HepG2 (cell line): Measurements from ENCODE around the gene ARTN. TPM values are rescaled to one million over a fixed set of nuclear protein-coding genes. Genes with fewer than 3 reads are reported as not detected.

ENCODE experiments used
- ELF1 ChIP-seq: sonication (generic); formaldehyde crosslinking; IDR thresholded peaks from 2 replicates; pipeline ENCODE4 v1.4.0; 2020; ENCODE audit warnings: missing genetic modification reagents
- IRX3 ChIP-seq: sonication (generic); formaldehyde crosslinking; IDR thresholded peaks from 2 replicates; pipeline ENCODE4 v1.8.1; 2023; ENCODE audit warnings: mild to moderate bottlenecking, low read depth, missing genetic modification reagents, borderline replicate concordance
- MAZ ChIP-seq, 2 experiments: sonication (generic) in 1 of 2; formaldehyde crosslinking in 1 of 2; IDR thresholded peaks; 2 replicates each; pipeline versions ENCODE4 v1.5.0 to v1.6.1; 2012 to 2020; ENCODE audit warnings: low read depth in 2 of 2, mild to moderate bottlenecking in 2 of 2, borderline replicate concordance in 1 of 2, improper control_type of control experiment in 1 of 2, low read length in 1 of 2, missing genetic modification reagents in 1 of 2, moderate library complexity in 1 of 2
- MXD4 ChIP-seq: IDR thresholded peaks from 2 replicates; pipeline ENCODE4 v1.6.1; 2016; ENCODE audit warnings: mild to moderate bottlenecking, missing biosample characterization, missing genetic modification reagents
- MYNN ChIP-seq: sonication (generic); formaldehyde crosslinking; IDR thresholded peaks from 2 replicates; pipeline ENCODE4 v1.4.0; 2020; ENCODE audit warnings: mild to moderate bottlenecking, low read depth, missing genetic modification reagents
- NFE2L2 ChIP-seq: fragments of 150-350 bp; IDR thresholded peaks from 2 replicates; pipeline ENCODE4 v1.6.1; 2014; ENCODE audit warnings: low read length
- RFX3 ChIP-seq: IDR thresholded peaks from 2 replicates; pipeline ENCODE4 v1.6.1; 2016; ENCODE audit warnings: missing biosample characterization, missing genetic modification reagents
- RXRB ChIP-seq: IDR thresholded peaks from 2 replicates; pipeline ENCODE4 v1.6.1; 2016; ENCODE audit warnings: borderline replicate concordance, missing genetic modification reagents, missing compliant biosample characterization
- SATB2 ChIP-seq: sonication (generic); formaldehyde crosslinking; IDR thresholded peaks from 2 replicates; pipeline ENCODE4 v1.5.0; 2020; ENCODE audit warnings: missing genetic modification reagents
- SMC3 ChIP-seq: IDR thresholded peaks from 2 replicates; pipeline ENCODE4 v1.6.1; 2011; ENCODE audit warnings: low read length, improper control_type of control experiment
- XRCC5 ChIP-seq: fragments of 200-400 bp; formaldehyde crosslinking; optimal IDR thresholded peaks from 2 replicates; pipeline ENCODE3; 2017; ENCODE audit warnings: mild to moderate bottlenecking, low read length
- YY1 ChIP-seq: IDR thresholded peaks from 2 replicates; pipeline ENCODE4 v1.6.1; 2011; ENCODE audit warnings: low read length, low read depth, moderate library complexity, mild to moderate bottlenecking; ENCODE audit not compliant: insufficient read depth, insufficient replicate concordance
- ZNF12 ChIP-seq: sonication (generic); formaldehyde crosslinking; IDR thresholded peaks from 2 replicates; pipeline ENCODE4 v1.5.0; 2020; ENCODE audit warnings: missing genetic modification reagents
- ZNF296 ChIP-seq: sonication (generic); formaldehyde crosslinking; conservative IDR thresholded peaks from 2 replicates; pipeline ENCODE4 v1.5.0; 2020; ENCODE audit warnings: mild to moderate bottlenecking, missing genetic modification reagents
- ZNF382 ChIP-seq: sonication (generic); formaldehyde crosslinking; IDR thresholded peaks from 2 replicates; pipeline ENCODE4 v1.5.0; 2020; ENCODE audit warnings: missing genetic modification reagents, mild to moderate bottlenecking, borderline replicate concordance
- ZNF607 ChIP-seq: sonication (generic); formaldehyde crosslinking; IDR thresholded peaks from 2 replicates; pipeline ENCODE4 v1.5.1; 2020; ENCODE audit warnings: missing genetic modification reagents, mild to moderate bottlenecking, borderline replicate concordance
- polyA plus RNA-seq, 8 experiments: library from polyadenylated mRNA; depleted of rRNA in 3 of 8; stranded (reverse) in 7 of 8; unstranded in 1 of 8; fragments of >200 nt; fragmentation: Illumina TruSeq in 4 of 8; extraction: Trizol in 4 of 8; gene quantifications; 2 replicates each; pipeline versions ENCODE4 v1.2.1 to v1.2.3, GENCODE V29; 2011 to 2016; ENCODE audit warnings: low read depth in 4 of 8, missing spikeins in 1 of 8, mixed read lengths in 1 of 8; ENCODE audit not compliant: insufficient read depth in 1 of 8
- total RNA-seq, 5 experiments: library from RNA; depleted of rRNA; stranded (reverse); fragments of >200 nt; fragmentation: Illumina TruSeq; extraction: Trizol; gene quantifications; 2 replicates each; pipeline ENCODE4 v1.2.3, GENCODE V29; 2016; ENCODE audit warnings: low read depth in 1 of 5
- TF ChIP-seq, protein P1 (sequence below): sonication (generic); formaldehyde crosslinking; IDR thresholded peaks from 2 replicates; pipeline ENCODE4 v1.5.1; 2020; ENCODE audit warnings: missing genetic modification reagents, mild to moderate bottlenecking, borderline replicate concordance
- TF ChIP-seq, protein P2 (sequence below): IDR thresholded peaks from 2 replicates; pipeline ENCODE4 v1.6.1; 2016
- TF ChIP-seq, protein P3 (sequence below): sonication (generic); formaldehyde crosslinking; IDR thresholded peaks from 2 replicates; pipeline ENCODE4 v1.8.1; 2022; ENCODE audit warnings: low read depth, mild to moderate bottlenecking, missing genetic modification reagents
- TF ChIP-seq, protein P4 (sequence below): sonication (generic); formaldehyde crosslinking; IDR thresholded peaks from 2 replicates; pipeline ENCODE4 v1.8.1; 2023; ENCODE audit warnings: missing genetic modification reagents, inconsistent platforms, borderline replicate concordance
- TF ChIP-seq, protein P5 (sequence below): sonication (generic); formaldehyde crosslinking; IDR thresholded peaks from 2 replicates; pipeline ENCODE4 v1.5.0; 2020; ENCODE audit warnings: mild to moderate bottlenecking, low read depth, missing genetic modification reagents, borderline replicate concordance

The ARTN gene
- total and polyA plus RNA-seq, 2 of the 13 experiments (the other 11 are each of a cell fraction or from before 2014, with no cell fraction given) = 0.11 to 0.62 TPM

DNA sequence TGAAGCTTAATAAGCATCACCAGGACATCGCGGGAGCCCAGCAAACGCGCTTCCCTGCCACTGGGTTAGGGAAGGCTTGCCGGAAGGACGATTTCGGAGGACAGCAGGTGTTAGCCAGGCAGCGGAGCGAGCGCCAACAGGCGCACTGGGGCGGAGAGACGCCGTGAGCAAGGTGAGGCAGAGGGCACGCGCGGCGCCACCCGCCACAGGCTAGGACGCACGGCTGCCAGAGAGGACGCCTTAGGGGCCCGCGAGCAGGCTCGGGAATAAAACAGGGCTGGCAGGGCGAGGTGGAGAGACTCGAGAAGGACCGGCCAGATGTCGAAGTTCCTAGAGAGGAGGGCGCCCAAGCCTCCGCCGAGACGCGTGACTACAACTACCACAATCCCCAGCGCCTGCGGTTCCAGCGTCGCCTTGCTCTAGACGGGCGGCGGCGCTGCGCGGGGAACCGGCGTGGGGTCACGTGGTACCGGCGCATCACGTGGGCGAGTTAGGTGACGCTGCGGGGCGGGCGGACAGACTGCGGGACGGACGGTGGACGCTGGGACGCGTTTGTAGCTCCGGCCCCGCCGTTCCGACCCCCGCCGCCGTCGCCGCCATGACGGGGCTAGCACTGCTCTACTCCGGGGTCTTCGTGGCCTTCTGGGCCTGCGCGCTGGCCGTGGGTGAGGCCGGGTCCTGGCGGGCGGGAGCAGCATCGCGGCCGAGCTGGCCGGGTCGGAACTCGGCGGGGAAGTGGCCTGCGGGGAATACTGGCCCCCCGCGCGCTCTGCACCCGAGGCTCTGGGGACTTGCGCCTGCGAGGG, 41.0 kb downstream of the ARTN start, which contains the start of gene ATP6V0B (continued):
- TF ChIP-seq, protein P1, sequence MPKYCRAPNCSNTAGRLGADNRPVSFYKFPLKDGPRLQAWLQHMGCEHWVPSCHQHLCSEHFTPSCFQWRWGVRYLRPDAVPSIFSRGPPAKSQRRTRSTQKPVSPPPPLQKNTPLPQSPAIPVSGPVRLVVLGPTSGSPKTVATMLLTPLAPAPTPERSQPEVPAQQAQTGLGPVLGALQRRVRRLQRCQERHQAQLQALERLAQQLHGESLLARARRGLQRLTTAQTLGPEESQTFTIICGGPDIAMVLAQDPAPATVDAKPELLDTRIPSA (CRISPR knock-in tag) = peak; percentile 85; the same call in 1 of the 2 replicates
- 0 out of 2 replicates have a peak, but pooled peaks have one; percentile 24 for TF ChIP-seq ZNF12 (CRISPR knock-in tag)
- TF ChIP-seq, protein P2, sequence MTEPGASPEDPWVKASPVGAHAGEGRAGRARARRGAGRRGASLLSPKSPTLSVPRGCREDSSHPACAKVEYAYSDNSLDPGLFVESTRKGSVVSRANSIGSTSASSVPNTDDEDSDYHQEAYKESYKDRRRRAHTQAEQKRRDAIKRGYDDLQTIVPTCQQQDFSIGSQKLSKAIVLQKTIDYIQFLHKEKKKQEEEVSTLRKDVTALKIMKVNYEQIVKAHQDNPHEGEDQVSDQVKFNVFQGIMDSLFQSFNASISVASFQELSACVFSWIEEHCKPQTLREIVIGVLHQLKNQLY (CRISPR knock-in tag) = no peak; the same call in 1 of the 2 replicates
- TF ChIP-seq RFX3 (CRISPR knock-in tag) = no peak
- TF ChIP-seq ELF1 (CRISPR knock-in tag) = peak; percentile 60
- TF ChIP-seq, protein P3, sequence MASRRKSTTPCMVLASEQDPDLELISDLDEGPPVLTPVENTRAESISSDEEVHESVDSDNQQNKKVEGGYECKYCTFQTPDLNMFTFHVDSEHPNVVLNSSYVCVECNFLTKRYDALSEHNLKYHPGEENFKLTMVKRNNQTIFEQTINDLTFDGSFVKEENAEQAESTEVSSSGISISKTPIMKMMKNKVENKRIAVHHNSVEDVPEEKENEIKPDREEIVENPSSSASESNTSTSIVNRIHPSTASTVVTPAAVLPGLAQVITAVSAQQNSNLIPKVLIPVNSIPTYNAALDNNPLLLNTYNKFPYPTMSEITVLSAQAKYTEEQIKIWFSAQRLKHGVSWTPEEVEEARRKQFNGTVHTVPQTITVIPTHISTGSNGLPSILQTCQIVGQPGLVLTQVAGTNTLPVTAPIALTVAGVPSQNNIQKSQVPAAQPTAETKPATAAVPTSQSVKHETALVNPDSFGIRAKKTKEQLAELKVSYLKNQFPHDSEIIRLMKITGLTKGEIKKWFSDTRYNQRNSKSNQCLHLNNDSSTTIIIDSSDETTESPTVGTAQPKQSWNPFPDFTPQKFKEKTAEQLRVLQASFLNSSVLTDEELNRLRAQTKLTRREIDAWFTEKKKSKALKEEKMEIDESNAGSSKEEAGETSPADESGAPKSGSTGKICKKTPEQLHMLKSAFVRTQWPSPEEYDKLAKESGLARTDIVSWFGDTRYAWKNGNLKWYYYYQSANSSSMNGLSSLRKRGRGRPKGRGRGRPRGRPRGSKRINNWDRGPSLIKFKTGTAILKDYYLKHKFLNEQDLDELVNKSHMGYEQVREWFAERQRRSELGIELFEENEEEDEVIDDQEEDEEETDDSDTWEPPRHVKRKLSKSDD = peak; percentile 76
- TF ChIP-seq XRCC5 = peak; percentile 13
- TF ChIP-seq MXD4 (CRISPR knock-in tag) = peak; percentile 84
- TF ChIP-seq MAZ (IDR thresholded peaks at IDR 0.05; ENCODE audit: borderline replicate concordance, low read depth, low read length) = peak; percentile 54; the same call in 1 of the 2 replicates
- TF ChIP-seq MAZ (CRISPR knock-in tag; IDR thresholded peaks at IDR 0.05; ENCODE audit: low read depth) = peak; percentile 73; the same call in 1 of the 2 replicates
- peak; percentile 92; the same call in 1 of the 2 replicates for TF ChIP-seq ZNF607 (CRISPR knock-in tag)
- TF ChIP-seq ZNF296 (CRISPR knock-in tag) = no peak
- TF ChIP-seq IRX3 = peak; percentile 80; the same call in 1 of the 2 replicates
- TF ChIP-seq, protein P4, sequence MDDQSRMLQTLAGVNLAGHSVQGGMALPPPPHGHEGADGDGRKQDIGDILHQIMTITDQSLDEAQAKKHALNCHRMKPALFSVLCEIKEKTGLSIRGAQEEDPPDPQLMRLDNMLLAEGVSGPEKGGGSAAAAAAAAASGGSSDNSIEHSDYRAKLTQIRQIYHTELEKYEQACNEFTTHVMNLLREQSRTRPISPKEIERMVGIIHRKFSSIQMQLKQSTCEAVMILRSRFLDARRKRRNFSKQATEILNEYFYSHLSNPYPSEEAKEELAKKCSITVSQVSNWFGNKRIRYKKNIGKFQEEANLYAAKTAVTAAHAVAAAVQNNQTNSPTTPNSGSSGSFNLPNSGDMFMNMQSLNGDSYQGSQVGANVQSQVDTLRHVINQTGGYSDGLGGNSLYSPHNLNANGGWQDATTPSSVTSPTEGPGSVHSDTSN = no peak
- TF ChIP-seq NFE2L2 = no peak
- TF ChIP-seq, protein P5, sequence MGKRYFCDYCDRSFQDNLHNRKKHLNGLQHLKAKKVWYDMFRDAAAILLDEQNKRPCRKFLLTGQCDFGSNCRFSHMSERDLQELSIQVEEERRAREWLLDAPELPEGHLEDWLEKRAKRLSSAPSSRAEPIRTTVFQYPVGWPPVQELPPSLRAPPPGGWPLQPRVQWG (CRISPR knock-in tag) = no peak
- no peak for TF ChIP-seq SATB2 (CRISPR knock-in tag)
- no peak for TF ChIP-seq SMC3
- TF ChIP-seq MYNN = peak; percentile 65; the same call in 1 of the 2 replicates
- TF ChIP-seq ZNF382 = no peak
- TF ChIP-seq YY1 = peak; percentile 83
- TF ChIP-seq RXRB = no peak; the same call in 1 of the 2 replicates
